Measurements from ENCODE around the gene RSPH9.
"Not testable (repeated sequence)": the region's sequence is repeated elsewhere in the genome, so short reads cannot be mapped to it uniquely, and the experiment has no call there.

Gene RSPH9

DNA sequence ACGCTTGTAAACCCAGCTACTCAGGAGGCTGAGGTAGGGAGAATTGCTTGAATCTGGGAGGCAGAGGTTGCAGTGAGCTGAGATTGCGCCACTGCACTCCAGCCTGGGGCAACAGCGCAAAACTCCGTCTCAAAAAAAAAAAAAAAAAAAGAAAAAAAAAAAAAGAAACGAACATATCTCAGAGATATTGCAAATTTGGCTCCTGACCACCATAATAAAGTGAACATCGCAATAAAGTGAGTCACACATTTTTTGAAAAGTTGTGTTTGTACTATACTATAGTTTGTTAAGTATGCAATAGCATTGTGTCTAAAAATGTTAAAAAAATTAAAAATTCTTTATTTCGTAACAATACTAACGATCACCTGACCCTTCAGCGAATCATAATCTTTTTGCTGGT lies 13.3 kb downstream of the RSPH9 start:
- Mint-ChIP-seq H3K27me3 (ENCODE audit: low read depth) (no peaks in the 10 kb centered on the region), H3K4me3 (no peak overlapping the region), H3K27ac (no peak overlapping the region), H3K36me3 (ENCODE audit: low read depth) (peaks cover 20% of the 10 kb centered on the region), H3K4me1 (no peaks in the 10 kb centered on the region), H3K9me3 (peaks cover 15% of the 10 kb centered on the region)
- TF ChIP-seq, protein P1, sequence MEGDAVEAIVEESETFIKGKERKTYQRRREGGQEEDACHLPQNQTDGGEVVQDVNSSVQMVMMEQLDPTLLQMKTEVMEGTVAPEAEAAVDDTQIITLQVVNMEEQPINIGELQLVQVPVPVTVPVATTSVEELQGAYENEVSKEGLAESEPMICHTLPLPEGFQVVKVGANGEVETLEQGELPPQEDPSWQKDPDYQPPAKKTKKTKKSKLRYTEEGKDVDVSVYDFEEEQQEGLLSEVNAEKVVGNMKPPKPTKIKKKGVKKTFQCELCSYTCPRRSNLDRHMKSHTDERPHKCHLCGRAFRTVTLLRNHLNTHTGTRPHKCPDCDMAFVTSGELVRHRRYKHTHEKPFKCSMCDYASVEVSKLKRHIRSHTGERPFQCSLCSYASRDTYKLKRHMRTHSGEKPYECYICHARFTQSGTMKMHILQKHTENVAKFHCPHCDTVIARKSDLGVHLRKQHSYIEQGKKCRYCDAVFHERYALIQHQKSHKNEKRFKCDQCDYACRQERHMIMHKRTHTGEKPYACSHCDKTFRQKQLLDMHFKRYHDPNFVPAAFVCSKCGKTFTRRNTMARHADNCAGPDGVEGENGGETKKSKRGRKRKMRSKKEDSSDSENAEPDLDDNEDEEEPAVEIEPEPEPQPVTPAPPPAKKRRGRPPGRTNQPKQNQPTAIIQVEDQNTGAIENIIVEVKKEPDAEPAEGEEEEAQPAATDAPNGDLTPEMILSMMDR (IDR thresholded peaks at IDR 0.05; ENCODE audit: unreplicated experiment in 3 of 3): no peak

DNA sequence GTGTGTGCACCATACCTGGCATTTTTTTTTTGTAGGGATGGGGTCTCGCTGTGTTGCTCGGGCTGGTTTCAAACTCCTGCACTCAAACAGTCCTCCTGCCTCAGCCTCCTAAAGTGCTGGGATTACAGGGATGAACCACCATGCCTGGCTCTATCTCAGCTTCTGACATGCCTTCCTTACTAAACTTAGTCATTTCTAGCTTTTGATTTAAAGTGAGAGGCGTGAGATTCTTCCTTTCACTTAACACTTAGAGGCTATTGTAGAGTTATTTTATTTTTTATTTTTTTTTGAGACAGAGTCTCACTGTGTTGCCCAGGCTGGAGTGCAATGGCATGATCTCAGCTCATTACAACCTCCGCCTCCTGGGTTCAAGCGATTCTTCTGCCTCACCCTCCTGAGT lies 18.1 kb downstream of the RSPH9 start:
- H3K27me3 Mint-ChIP-seq (ENCODE audit: low read depth); H3K4me3 Mint-ChIP-seq; H3K27ac Mint-ChIP-seq: not testable (repeated sequence)
- peaks cover 11% of the 10 kb centered on the region for H3K36me3 Mint-ChIP-seq (ENCODE audit: low read depth)
- peaks cover 15% of the 10 kb centered on the region for H3K9me3 Mint-ChIP-seq
- H3K4me1 Mint-ChIP-seq: peaks cover 24% of the 10 kb centered on the region

DNA sequence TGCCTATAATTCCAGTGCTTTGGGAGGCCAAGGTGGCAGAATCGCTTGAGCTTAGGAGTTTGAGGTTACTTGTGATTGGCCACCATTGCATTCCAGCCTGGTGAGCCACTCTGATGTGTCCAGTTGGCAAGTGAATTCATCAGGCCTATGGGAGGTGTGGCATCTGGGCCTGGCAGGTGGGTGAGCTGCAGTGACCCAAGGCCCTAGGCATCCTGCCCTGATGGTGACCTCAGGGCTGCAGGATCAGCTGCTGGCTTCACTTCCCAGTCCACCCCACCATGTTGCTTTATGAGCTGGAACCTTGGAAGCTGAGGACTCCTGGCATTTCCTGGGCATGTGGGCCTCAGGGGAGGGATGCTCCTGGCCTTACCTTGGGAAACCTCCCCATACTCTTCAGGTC lies 20.5 kb downstream of the RSPH9 start:
- Mint-ChIP-seq H3K9me3 (peaks cover 11% of the 10 kb centered on the region), H3K4me3 (no peak overlapping the region), H3K27me3 (ENCODE audit: low read depth) (no peaks in the 10 kb centered on the region), H3K27ac (no peak overlapping the region), H3K4me1 (peaks cover 48% of the 10 kb centered on the region), H3K36me3 (ENCODE audit: low read depth) (peaks cover 13% of the 10 kb centered on the region)
- TF ChIP-seq, protein P1 (IDR thresholded peaks at IDR 0.05; ENCODE audit: unreplicated experiment in 3 of 3): no peak

DNA sequence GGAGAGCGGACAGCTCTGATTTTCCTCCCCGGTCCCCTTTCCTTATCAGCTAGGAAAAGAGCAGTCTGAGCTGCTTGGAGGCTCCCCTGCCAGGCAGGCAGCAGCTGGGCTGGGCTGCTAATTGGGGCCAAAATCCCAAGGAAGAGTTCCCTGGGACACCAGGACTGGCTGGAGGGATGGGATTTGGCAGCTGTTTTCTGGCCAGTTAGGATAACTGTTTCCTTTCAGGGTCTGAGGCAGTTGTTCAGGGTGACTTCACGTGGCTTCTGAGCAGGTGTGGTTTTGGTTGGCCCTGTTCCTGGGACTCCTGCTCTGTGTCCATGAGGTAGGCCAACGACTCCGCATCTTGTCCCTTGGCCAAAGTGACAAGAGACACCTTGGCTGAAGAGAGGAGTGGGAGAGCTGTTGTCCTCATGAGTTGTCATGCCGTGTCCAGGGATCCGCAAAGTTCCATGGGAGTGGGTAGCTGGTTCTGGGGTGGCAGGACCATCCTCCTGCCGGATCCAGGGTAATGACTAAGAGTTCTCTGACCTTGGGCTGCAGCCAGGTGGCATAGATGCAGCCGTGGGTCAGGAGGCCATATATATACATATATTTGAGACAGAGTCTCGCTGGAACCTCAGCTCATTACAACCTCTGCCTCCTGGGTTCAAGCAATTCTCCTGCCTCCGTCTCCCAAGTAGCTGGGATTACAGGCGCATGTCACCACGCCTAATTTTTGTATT lies 21.5 kb downstream of the RSPH9 start:
- H3K9me3 Mint-ChIP-seq: peaks cover 5% of the 10 kb centered on the region

DNA sequence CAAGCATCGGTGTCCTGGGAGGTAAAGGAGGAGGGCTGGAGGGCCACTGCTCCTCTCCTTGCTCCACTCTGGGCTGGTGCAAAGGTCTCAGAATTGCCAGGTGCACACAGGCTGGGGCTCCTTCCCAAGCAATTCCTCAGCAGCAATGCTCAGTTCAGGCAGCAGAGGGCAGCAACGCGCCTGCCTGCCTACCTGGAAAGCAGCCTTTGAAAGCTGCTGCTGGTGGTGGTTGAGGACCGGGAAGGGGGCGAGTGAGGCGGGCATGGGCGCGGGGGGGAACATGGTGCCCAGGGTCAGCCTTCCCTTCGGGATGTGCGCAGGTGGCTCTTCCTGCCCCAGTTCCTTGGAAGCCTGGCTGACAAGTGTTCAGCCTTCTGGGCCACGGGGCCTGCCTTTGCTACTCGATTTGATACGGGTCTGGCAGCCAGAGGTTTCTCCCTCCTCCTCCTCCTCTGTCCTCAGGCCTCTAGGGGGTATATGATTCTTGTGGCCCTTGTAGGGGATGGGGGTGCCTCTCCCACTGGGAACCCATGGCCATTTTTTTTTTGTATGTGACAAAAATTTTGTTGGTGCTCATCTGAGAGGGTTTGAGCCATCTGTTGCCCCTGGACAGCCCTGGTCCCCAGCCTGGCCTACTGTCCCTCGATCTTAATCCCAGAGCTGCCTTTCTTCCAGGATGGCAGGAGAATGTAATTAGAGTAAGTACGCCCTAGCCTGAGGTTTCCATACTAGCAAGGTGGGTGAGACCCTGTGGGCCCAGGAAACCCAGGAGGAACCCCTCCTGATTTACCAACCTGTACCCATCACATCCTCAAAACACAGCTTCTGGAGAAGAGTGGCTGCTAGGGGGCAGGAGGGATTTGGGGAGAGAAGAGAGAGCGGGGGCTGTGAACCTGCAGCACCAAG lies 22.7 kb downstream of the RSPH9 start:
- H3K27ac Mint-ChIP-seq: peak overlapping the region; percentile 95 to 99 (median 95)
- TF ChIP-seq, protein P1 (IDR thresholded peaks at IDR 0.05; ENCODE audit: unreplicated experiment in 3 of 3): peak; percentile 95 to 97 (median 96)

More for the DNA sequence above, 21.5 kb downstream of the RSPH9 start:
- Mint-ChIP-seq H3K4me3 (no peak overlapping the region), H3K4me1 (peaks cover 58% of the 10 kb centered on the region), H3K36me3 (ENCODE audit: low read depth) (peaks cover 12% of the 10 kb centered on the region), H3K27ac (peak overlapping the region in 2 of 3 experiments; percentile 23 to 95), H3K27me3 (ENCODE audit: low read depth) (no peaks in the 10 kb centered on the region)
- TF ChIP-seq, protein P1 (IDR thresholded peaks at IDR 0.05; ENCODE audit: unreplicated experiment in 3 of 3): no peak

More for the DNA sequence above, 22.7 kb downstream of the RSPH9 start:
- no peaks in the 10 kb centered on the region for H3K27me3 Mint-ChIP-seq (ENCODE audit: low read depth)
- peak overlapping the region; percentile 50 to 76 (median 68) for H3K4me3 Mint-ChIP-seq
- peaks cover 65% of the 10 kb centered on the region for H3K4me1 Mint-ChIP-seq
- peaks cover 14% of the 10 kb centered on the region for H3K36me3 Mint-ChIP-seq (ENCODE audit: low read depth)
- no peaks in the 10 kb centered on the region for H3K9me3 Mint-ChIP-seq
